HG03066 (cell line): ENCODE results near the gene ADAP1.
"Not testable (repeated sequence)": the region's sequence is repeated elsewhere in the genome, so short reads cannot be mapped to it uniquely, and the experiment has no call there.

Experiments
- ATAC-seq: cut with Tn5 transposase; IDR thresholded peaks from one replicate; pipeline ENCODE4 v1.9.1; 2021; ENCODE audit warnings: low read depth; ENCODE audit not compliant: unreplicated experiment

The ADAP1 gene

DNA sequence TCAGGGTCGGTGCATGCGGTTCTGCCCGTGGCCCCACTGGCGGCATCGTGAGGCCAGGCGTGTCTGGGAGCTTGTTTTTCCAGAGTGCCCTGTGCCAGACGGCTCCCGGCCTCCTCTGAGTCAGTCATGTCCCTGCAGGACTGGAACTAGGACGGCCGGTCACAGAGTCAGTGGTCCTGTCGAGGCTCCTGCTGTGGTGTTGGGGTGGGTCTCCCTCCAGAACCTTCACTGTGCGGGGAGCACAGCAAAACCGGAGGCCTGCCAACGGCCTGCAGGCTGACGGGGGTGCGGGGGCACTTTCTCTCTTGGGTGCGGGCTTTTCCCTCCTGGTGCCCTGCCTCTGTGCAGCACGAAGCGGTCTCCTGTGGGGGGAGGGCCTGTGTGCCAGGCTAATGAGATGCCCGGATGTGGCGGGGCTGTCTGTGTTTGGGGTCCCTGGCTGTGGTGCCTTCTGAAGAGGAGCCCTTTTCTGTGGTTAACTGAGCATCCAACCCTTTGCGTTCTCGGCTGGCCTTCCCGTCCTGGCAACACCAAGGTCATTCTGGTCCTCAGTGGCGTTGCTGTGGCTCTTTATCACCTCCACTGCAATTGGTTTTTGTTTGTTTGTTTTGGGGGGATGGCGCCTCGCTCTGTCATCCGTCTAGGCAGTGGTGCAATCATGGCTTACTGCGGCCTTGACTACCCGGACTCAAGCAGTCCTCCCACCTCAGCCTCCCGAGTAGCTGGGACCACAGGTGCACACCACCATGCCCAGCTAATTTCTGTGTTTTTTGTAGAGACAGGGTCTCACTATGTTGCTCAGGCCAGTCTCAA is 70.1 kb downstream of the ADAP1 start:
- no peak for ATAC-seq

DNA sequence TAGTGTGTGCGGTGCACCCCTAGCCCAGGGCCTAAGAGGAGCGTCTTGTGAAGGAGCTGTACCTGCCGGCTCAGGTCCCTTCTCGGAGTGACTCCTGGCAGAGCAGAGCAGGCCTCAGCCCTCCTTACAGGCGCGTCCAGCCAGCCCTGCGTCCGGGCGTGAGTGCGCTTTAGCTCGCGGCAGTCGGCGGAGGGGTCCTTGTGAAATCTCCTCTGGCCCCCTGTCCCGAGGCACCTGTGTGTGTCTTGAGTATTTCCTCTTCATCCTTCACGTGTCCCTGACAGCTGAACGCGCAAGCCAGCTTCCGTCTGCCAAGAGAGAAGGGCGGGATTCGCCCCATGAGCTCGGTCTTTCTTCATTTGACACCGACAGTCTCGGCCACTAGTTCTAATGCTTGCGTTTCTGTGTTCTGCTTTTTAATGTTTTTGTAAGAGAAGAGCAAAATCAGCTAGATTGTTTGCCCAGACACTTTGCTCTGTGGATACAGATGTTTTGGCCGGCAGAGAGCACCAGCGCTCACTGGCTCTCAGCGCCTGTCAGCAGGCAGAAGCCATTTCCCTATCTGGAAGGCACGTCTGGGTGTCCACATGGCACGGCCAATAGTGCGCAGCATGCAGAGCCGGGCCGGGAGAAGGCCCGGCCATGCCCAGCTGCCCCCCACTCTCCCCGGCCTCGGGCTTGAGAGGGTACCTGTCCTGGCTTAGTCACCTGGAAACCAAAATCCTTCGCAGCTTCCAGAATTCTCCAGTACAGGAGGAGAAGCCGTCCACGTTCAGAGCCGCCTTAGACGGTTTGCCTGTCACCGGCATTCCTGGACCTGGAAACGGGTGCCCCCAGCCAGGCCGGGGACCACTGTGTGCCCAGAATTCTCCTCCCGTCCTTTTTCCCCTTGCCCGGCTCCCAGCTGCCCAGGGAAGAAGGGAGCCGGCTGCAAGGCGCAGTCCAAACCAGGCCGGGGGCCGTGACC is 71.1 kb downstream of the ADAP1 start:
- ATAC-seq, result no peak

DNA sequence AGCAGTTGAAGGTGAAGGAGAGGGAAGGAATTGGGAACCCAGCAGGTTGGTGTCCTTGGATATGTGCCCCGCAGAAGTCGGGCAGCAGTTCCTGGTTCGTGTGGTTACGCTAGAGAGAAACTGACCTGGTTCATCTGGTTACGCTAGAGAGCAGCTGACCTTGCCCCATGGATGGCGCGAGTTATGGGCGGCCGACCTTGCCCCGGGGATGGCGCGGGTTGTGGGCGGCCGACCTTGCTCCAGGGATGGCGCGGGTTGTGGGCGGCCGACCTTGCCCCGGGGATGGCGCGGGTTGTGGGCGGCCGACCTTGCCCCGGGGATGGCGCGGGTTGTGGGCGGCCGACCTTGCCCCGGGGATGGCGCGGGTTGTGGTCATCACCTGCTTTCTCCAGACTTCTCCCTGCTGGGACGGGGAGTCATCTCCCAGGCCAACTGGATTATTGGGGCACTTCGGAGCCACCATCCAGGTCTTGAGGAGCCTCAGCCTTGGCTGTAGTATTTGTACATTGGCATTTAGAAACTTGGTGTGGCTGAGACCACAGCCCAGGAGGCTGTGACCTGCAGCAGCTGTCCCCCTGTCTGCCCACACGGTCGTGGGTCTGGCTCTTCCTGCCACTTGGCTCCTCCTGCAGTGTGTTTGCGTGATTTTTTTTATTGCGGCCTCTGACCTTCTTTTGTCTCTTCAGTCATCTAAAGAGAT is 72.0 kb downstream of the ADAP1 start:
- ATAC-seq, result no peak

DNA sequence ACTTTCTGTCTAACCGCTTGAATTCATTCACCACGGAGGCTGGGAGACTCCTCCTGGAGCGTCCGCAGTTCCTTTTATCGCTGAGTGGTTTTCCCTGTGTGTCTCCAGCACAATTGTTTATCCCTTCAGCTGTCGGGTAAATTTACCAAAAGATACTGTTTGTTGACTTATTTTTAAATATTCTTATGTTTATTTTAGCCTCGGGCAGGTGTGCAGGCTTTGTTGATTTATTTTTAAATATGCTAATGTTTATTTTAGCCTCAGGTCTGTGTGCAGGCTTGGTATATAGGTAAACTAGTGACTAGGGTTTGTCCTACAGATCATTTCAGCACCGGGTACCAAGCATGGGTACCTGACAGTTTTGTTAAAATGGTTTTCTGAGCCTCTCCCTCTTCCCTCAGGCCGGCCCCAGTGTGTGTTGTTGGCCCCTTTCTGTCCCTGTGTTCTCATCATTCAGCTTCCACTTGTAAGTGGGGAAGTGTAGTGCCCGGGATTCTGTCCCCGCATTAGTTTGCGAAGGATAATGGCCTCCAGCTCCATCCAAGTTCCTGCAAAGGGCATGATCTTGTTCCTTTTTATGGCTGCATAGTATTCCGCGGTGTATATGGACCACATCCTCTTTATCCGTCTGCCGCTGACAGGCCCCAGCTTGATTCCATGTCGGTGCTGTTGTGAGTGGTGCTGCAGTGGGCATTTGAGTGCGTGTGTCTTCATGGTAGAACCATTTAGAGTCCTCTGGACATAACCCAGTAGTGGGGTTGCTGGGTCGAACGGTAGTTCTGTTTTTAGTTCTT is 72.8 kb downstream of the ADAP1 start:
- ATAC-seq, result no peak

DNA sequence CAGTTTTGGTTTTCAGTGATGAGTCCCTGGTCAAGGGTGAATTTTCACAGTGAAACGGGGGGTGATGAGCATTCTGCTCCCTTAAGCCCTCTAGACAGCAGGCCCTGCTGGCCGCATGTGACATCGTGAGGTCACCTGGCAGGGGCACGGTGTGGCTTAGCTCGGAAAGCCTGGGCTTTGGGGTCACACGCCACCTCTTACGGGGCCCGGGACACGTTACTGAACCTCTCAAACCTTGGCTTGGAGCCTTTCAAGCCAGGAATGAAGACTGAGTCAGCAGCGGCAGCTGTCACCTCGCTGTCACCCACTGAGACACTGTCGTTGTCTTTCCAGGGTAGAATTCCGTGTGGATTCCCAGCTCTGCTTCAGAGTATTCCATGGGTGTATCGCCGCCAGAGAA is 74.0 kb downstream of the ADAP1 start:
- ATAC-seq, result no peak

DNA sequence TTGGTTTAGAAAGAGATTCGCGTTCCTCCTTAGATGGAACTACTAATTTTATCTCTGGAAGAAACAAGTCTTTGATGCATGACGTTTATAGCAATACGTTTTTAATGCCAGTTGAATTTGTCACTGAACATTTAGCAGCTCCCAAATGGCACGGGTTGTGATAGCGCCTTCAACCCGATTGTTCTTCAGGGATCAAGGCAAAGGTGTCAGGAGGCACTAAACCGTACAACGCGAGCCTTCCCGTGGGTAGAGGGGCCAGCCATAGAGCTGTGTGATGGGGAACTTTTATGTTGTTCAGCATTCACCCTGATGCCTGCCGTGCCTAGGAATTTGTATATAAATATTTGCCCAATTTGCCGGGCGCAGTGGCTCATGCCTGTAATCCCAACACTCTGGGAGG is 74.8 kb downstream of the ADAP1 start:
- ATAC-seq, result no peak

DNA sequence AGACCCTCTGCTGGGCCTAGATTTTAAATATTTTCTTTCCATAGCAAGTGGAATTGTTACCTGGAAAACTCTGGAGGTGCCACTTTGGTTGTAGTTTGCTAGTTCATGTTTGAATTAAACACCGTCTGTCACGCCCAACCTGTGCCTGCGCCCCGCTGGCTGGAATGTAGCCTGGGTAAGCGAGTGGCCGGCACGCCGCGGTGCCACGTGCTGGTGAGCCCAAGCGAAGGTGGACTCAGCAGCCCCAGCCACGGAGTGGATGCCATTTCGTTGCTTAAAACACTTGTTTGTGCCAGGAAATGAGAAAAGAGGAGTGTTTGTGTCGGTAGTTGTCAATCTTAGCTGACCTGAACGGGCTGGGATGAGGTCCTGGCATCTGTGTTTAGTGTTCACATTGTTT is 75.4 kb downstream of the ADAP1 start:
- no peak for ATAC-seq

DNA sequence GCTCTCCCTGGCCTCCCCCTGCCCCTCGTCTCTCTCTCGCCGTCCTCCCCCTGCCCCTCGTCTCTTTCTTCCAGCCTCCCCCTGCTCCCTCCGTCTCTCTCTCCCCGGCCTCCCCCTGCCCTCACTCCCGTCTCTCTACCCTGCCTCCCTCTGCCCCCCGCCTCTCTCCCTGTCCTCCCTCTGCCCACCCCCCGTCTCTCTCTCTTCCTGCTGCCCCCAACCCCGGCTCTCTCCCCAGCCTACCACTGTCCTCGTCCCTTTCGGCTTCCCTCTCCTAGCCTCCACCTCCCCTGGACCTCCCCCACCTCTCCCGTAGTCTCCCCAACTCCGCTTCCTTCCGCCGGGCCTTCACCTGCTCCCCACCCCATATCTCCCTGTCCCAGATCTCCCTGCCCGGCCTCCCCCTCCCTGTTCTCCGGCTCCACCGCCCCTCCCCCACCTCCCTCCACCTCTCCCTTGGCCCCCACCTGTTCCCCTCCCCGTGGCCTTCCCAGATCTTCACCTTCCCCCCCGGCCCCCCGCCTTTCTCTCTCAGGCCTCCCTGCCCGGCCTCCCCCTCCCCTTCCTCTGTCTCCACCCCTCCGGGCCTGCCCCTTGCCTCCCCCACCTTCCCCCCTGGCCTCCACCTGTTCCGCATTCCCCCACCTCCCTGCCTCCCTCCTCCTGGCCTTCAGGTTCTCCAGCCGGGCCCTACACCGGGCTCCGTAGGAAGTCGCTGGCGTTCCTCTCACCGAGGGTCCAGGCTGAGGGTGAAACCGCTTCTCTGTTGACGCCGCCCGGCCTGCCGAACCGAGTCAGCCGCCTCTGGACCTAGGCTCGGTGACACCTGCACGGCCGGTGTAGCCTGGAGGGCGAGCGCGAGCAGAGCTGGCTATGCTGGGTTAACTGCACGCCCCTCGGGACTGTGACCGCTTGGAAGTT is 76.9 kb downstream of the ADAP1 start:
- ATAC-seq, result no peak

DNA sequence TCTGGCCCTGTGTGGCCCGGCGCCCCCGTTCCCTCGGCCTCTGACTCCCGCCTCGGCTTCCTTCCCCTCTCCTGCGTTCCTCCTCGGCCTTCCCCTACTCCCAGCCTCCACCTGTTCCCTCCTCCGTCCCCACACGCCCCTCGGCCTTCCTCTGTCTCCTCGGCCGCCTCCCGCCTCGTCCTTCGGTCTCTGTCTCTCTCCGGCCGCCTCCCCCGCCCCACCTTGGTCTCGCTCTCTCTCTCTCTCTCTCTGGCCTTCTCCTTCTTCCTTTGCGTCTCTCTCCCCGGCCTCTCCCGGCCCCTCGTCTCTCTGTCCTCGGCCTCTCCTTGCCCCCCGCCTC is 77.5 kb downstream of the ADAP1 start:
- ATAC-seq, result peak; percentile 19

DNA sequence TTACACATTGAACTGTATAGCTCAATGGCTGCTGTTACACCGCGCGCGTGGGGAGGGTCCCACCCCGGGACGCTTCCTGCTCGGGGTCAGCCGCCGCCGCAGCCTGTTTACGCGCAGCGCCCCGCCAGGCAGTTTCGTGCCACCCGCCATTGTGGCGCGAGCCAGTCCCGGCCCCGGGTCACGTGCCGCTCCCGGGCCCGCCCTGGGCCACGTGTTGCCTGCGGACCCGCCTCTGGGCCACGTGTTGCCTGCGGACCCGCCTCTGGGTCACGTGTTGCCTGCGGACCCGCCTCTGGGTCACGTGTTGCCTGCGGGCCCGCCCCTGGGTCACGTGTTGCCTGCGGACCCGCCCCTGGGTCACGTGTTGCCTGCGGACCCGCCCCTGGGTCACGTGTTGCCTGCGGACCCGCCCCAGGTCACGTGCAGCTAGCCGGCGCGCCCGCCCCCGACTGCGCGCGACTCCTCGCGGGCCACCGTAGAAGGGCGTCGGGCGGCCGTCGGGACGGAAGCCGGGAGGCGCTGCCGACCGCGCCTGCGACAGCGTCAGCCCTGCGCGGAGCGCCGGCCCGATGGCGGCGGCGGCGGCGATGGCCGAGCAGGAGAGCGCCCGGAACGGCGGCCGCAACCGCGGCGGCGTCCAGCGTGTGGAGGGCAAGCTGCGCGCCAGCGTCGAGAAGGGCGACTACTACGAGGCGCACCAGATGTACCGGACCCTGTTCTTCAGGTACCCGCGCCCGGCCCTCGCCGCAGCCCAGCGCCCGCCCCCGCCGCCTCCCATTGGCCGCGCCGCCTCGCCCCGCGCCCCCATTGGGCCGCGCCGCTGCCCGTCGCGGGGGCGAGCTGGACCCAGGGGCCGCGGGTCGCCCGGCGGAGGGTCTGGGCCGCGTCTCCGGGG is 78.2 kb downstream of the ADAP1 start, which contains the start of gene GET4:
Gene GET4 (plus strand): TSS at position 478 of the 895 bp plus-strand sequence. CDS start 92 bp downstream, at position 570.
- peak; percentile 61 for ATAC-seq

DNA sequence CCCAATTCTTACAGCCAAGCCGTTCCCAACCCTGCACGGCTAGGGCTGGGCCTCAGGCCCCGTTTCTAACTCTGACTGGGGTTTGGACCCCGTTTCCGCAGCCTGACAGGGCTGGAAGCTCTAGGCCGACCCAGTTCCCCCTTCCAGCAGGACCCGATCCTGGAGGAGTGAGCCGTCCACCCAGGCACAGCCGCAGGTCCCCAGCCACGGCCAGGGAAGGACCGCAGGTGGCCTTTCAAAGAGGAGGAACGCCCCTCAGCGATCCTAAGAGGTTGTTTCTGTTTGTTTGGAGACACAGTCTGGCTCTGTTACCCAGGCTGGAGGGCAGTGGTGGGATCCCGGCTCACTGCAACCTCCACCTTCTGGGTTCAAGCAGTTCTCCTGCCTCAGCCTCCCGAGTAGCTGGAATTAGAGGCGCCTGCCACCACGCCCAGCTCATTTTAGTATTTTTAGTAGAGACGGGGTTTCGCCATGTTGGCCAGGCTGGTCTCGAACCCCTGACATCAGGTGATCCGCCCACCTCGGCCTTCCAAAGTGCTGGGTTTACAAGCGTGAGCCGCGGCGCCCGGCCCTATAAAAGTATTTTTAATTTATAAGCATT is 78.9 kb downstream of the ADAP1 start:
- no peak for ATAC-seq

DNA sequence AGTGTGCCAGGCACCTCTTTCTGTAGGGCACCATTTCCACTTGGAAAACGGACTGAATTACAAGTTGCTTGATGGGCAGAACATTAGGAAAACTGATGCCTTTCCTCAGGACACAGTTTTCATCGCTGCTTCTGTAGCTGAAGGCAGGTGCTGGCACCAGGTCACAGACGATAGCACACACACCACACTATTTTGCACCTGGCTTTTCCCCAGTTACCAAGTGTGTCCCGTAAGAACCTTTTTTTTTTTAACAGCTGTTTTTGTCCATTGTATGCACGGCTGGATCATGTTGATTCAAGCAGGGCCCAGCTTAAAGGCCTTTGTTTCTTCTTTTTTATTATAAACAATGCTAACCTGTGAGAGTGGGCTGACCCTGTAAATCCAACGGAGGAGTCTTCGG is 79.4 kb downstream of the ADAP1 start:
- no peak for ATAC-seq

DNA sequence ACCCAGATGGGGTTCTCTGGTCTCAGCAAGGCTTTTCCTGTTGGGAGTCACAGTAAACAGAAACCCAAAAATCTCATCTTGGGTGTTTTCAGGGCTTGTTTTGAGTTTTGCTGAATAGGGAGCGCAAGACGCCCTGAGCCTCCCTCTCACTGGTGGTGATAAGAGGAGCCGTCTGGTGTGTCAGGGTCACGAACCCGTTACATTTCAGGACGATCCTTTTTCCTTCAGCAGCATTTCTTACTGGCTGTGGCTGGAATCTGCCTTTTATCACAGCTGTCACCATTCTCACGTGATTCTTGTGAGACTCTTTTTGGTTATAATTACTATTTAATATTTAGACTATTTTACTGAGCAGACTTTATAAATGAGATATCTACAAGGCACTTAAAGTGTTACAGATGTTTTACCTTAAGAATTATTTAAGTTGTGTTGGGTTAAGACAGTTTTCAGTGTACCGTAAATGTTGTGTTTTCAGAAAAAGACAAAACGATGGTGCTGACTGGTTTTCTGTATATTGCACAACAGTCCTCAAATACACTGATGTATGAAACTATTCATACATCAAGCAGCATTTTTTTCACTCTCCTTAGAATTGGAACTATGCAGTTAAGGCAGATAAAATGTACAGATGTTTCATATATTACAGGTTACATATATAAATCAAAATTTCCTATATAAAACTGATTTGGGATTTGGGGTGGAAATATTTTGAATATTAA is 80.3 kb downstream of the ADAP1 start:
- ATAC-seq, result no peak

DNA sequence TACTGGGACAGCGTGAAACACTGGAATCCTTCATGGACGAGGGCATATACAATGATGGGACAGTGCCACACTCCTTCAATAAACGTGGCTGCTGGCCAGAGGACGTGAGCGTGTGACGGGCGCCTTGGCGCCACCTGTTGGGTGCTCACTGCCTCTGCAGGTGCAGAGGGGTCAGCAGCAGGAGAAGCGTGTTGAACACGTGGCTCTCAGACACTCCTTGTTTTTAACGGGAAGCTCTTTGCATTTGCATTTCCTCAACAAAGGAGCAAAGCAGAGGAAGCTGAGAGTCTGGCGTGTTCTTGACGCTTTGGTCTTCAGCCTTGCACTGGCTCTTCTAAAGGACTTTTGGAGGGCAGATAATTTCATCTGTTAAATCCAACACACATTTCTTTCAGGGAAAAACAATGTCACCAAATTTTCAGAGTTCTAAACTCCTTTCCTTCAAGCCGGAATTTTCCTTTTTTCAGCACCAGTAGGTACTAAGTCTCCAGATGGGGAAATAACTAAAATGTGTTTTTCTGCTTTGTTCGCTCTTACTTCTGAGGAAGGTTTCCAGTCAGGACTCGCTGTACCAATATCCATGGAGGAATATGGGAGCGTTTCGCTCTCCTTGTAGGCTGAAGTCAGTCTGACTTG is 81.0 kb downstream of the ADAP1 start:
- ATAC-seq, result no peak

DNA sequence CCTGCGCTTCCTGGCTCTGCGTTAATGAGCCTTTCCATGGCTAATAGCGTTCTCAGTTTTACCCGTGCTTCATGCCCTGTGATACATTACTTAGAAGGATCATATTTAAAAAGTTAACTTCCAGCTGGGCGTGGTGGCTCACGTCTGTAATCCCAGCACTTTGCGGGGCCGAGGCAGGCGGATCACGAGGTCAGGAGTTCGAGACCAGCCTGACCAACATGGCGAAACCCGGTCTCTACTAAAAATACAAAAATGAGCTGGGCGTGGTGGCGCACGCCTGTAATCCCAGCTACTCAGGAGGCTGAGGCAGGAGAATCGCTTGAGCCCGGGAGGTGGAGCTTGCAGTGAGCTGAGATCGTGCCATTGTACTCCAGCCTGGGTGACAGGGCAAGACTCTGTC is 81.8 kb downstream of the ADAP1 start:
- not testable (repeated sequence) for ATAC-seq

DNA sequence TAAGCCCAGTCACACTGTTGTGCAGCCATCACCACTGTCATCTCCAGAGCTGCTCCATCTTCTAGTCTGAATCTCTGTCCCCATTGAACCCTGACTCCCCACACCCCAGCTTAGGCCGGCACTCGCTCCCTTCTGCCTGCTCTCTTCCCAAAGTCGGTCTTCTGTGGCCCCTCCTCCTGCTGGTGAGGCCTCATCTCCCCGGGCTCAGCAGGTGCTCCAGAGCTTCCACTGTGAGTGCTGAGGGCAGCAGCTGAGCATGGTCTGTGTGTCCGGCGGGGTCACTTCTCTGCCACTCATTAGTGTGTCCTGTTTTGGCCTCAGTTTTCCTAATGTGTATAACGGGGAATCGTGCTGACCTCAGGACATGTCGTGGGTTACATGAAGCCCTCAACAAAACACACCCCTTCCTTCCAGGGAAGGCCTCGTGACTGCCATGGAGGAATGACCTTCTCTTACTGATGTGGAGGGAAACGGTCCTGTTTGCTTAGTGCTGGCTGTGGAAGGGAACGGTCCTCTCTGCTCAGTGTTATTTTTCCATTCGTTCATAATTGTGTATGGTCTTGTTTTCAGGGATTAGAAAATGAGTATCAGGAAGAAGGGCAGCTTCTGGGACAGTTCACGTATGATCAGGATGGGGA is 82.5 kb downstream of the ADAP1 start:
- ATAC-seq, result no peak
